Activated naive CD4-positive, alpha-beta T cell treated with anti-CD3 and anti-CD28 coated beads, Interleukin-2, amount 10 ng/mL, durations not matched to agents 7 days and 5 days (primary cell): ENCODE data around the gene KLHL36.
A peak's percentile ranks its signal among the peaks of the same experiment; 100 is the strongest.

Experiments used
- CTCF ChIA-PET: fragments of 350-600 bp; sonication (Branson Sonifier 250); formaldehyde crosslinking; loops from one replicate; lab custom pipeline; 2021; ENCODE audit warnings: antibody characterized with exemption; lab: Charles Lee
- DNase-seq: peaks from one replicate; pipeline ENCODE4 v3.0.0-alpha.2; 2020
- H3K27ac Mint-ChIP-seq: one replicate; pipeline ENCODE4 v1.8.0; 2021; ENCODE audit warnings: mild to moderate bottlenecking, moderate library complexity, mixed read lengths
- H3K27me3 Mint-ChIP-seq: one replicate; pipeline ENCODE4 v1.8.0; 2021; ENCODE audit warnings: mild to moderate bottlenecking, mixed read lengths
- H3K36me3 Mint-ChIP-seq: one replicate; pipeline ENCODE4 v1.8.0; 2021; ENCODE audit warnings: mixed read lengths
- H3K4me1 Mint-ChIP-seq: one replicate; pipeline ENCODE4 v1.8.0; 2021; ENCODE audit warnings: mixed read lengths
- H3K4me3 Mint-ChIP-seq: one replicate; pipeline ENCODE4 v1.8.0; 2021; ENCODE audit warnings: mild to moderate bottlenecking, moderate library complexity, mixed read lengths
- H3K9me3 Mint-ChIP-seq: one replicate; pipeline ENCODE4 v1.8.0; 2021; ENCODE audit warnings: mixed read lengths

Gene KLHL36

GRCh38 chr16:84657229-84657837, 9.0 kb downstream of the KLHL36 start:
- Mint-ChIP-seq H3K4me3 (no peak overlapping the region), H3K4me1 (peaks cover 76% of the 10 kb centered on the region), H3K36me3 (peaks cover 83% of the 10 kb centered on the region), H3K27ac (no peak overlapping the region), H3K27me3 (no peaks in the 10 kb centered on the region), H3K9me3 (no peaks in the 10 kb centered on the region)
- CTCF ChIA-PET, result no interaction called here
- DNase-seq, result no peak

DNA sequence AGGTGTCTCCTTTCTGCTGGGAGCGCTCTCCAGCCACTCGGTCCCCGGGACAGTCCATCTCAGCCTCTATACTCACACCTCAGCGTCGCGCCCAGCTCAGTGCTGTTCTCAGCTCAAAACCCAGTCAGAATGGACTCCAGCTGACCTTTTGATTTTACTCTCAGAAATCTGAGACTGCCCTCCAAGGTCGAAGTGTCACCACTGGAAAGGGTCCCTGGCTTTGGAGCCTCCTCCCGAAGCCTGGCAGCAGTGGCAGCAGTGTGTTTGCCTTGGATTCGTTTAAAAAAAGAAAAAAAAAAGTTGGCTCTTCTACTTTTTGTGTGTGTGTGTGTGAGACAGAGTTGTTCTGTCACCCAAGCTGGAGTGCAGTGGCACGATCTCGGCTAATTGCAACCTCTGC, 10.4 kb downstream of the KLHL36 start:
- Mint-ChIP-seq H3K27ac (no peak overlapping the region), H3K9me3 (no peaks in the 10 kb centered on the region), H3K36me3 (peaks cover 85% of the 10 kb centered on the region), H3K27me3 (no peaks in the 10 kb centered on the region), H3K4me3 (no peak overlapping the region), H3K4me1 (peaks cover 64% of the 10 kb centered on the region)
- CTCF ChIA-PET, result interaction anchor here (1.3 to 1.5 kb wide), 2 partner anchors 14 to 36 kb away, joined by 3 to 5 read pairs; no protein-coding TSS in a partner anchor
- no peak for DNase-seq

DNA sequence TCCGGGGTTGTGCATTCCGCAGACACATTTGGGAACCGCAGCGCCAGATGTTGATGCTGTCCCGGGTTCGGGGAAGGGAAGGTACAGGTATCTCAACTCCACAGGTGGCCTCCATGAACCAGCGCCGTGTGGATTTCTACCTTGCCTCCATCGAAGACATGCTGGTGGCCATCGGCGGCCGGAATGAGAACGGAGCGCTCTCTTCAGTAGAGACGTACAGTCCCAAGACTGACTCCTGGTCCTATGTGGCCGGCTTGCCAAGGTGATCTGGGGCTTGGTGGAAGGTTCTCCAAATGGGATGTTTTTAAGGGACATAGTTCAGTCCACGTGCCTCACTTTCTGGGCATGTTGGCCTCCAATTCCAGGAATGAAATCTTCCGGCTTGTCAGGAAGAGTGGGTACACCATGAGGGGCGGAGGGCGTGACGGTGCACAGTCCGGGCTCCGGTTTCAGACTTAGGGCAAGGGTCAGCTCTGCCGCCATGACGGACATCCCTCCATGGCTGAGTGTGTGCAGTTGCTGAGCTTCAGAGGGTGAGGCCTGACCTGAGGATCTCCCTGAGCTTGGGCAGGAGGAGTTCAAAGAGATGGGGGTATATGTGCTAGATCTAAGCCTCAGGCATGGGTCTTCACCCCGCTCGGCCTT, 11.5 kb downstream of the KLHL36 start:
- CTCF ChIA-PET, result interaction anchor here (3.9 kb wide), 1 partner anchor 13 kb away, joined by 27 read pairs; no protein-coding TSS in a partner anchor
- Mint-ChIP-seq H3K4me1 (peaks cover 56% of the 10 kb centered on the region), H3K36me3 (peaks cover 87% of the 10 kb centered on the region)

DNA sequence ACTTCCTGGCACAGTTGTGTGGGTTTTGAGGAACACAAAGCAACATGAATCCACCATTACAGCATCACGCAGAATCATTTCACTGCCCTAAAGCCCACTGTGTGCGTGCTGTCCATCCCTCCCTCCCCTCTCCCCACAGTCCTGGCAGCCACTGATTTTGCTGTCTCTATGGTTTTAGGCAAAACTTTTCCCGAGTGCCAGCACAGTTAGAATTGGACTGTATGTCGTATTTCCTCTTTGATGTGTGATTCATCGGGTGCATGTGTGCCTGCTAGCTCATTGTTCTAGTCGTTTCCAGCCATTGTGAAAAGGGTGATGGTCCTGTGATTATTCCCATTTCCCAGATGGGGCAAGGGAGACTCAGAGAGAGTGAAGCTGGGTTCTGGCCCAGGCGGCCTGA, 12.7 kb downstream of the KLHL36 start:
- CTCF ChIA-PET, result interaction anchor here (3.9 kb wide), 1 partner anchor 12 kb away, joined by 27 read pairs; no protein-coding TSS in a partner anchor
- Mint-ChIP-seq H3K4me1 (peaks cover 46% of the 10 kb centered on the region), H3K27ac (no peak overlapping the region), H3K27me3 (no peaks in the 10 kb centered on the region), H3K36me3 (peaks cover 81% of the 10 kb centered on the region), H3K9me3 (no peaks in the 10 kb centered on the region), H3K4me3 (no peak overlapping the region)
- DNase-seq, result no peak

More for the DNA sequence above, 11.5 kb downstream of the KLHL36 start:
- Mint-ChIP-seq H3K9me3 (no peaks in the 10 kb centered on the region), H3K27me3 (no peaks in the 10 kb centered on the region), H3K4me3 (no peak overlapping the region), H3K27ac (peak overlapping the region; percentile 33)
- DNase-seq, result no peak

DNA sequence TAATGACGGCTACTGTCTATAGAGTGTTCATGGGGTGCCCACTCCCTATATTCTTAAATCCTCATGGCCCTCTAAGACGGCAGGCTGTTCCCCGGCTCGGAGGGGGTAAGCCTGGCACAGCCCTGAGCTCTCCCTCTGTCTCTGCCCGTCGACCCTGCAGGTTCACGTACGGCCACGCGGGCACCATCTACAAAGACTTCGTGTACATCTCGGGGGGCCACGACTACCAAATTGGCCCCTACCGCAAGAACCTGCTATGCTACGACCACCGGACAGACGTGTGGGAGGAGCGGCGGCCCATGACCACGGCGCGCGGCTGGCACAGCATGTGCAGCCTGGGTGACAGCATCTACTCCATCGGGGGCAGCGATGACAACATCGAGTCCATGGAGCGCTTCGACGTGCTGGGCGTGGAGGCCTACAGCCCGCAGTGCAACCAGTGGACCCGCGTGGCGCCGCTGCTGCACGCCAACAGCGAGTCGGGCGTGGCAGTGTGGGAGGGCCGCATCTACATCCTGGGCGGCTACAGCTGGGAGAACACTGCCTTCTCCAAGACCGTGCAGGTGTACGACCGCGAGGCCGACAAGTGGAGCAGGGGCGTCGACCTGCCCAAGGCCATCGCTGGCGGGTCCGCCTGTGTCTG, 13.2 kb downstream of the KLHL36 start:
- no peak for DNase-seq
- Mint-ChIP-seq H3K4me3 (no peak overlapping the region), H3K4me1 (peaks cover 40% of the 10 kb centered on the region), H3K27me3 (no peaks in the 10 kb centered on the region), H3K36me3 (peaks cover 82% of the 10 kb centered on the region), H3K27ac (no peak overlapping the region), H3K9me3 (no peaks in the 10 kb centered on the region)
- CTCF ChIA-PET, result interaction anchor here (1.5 to 3.9 kb wide), 2 partner anchors 11 to 39 kb away, joined by 3 to 27 read pairs; no protein-coding TSS in a partner anchor

DNA sequence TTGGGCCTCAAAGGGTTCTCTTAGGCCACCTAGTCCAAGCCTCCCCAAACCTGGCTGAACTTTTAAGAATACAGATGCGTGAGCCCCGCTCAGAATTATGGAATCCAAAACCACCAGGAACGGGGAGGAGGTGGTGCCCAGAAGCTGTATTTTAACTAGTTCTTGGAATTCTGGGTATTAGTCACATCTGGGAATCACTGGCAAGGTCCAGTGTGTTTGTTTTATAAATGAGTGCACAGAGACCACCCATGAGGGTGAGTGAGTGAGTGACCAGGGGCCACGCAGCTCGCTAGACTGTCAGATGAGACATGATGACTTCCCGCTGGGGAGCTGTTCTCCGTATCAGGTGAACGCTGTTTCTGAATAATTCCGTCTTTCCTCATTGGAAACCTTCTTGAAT, 14.2 kb downstream of the KLHL36 start:
- peaks cover 32% of the 10 kb centered on the region for H3K4me1 Mint-ChIP-seq
- no peak overlapping the region for H3K27ac Mint-ChIP-seq
- CTCF ChIA-PET, result interaction anchor here (1.5 to 3.9 kb wide), 2 partner anchors 10 to 40 kb away, joined by 3 to 27 read pairs; no protein-coding TSS in a partner anchor
- DNase-seq, result no peak
- no peak overlapping the region for H3K4me3 Mint-ChIP-seq
- H3K27me3 Mint-ChIP-seq, result no peaks in the 10 kb centered on the region
- H3K9me3 Mint-ChIP-seq, result no peaks in the 10 kb centered on the region
- peaks cover 74% of the 10 kb centered on the region for H3K36me3 Mint-ChIP-seq

GRCh38 chr16:84663433-84664101, 15.3 kb downstream of the KLHL36 start:
- peaks cover 64% of the 10 kb centered on the region for H3K36me3 Mint-ChIP-seq
- CTCF ChIA-PET, result interaction anchor here (1.0 to 3.9 kb wide), 5 partner anchors 9 to 75 kb away, joined by 3 to 27 read pairs (median 4); no protein-coding TSS in a partner anchor
- H3K9me3 Mint-ChIP-seq, result no peaks in the 10 kb centered on the region
- H3K4me3 Mint-ChIP-seq, result no peak overlapping the region
- H3K27me3 Mint-ChIP-seq, result no peaks in the 10 kb centered on the region
- DNase-seq, result no peak
- no peak overlapping the region for H3K27ac Mint-ChIP-seq
- peaks cover 23% of the 10 kb centered on the region for H3K4me1 Mint-ChIP-seq

DNA sequence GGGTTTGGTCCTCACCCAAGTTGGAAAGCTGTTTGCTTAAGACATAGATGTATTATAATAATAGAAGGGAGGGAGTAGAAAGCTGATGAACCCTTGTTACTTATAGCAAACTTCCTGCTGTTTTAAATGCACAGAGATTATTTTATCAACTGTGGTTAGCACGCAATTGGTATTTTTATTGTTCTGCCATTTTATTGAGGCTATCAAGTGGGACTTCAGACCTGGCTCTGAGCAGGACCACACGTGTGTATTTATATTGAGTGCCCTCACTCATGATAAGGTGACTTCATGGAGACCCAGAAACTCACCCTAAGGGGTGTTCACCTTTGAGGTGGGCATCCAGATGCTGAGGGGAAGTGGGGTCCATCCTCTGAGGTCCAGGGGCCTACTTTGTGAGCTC, 17.0 kb downstream of the KLHL36 start:
- H3K27ac Mint-ChIP-seq, result no peak overlapping the region
- no peak for DNase-seq
- CTCF ChIA-PET, result interaction anchor here (1.1 to 1.7 kb wide), 3 partner anchors 9 to 74 kb away, joined by 4 to 6 read pairs (median 4); no protein-coding TSS in a partner anchor
- no peak overlapping the region for H3K4me3 Mint-ChIP-seq
- H3K36me3 Mint-ChIP-seq, result peaks cover 47% of the 10 kb centered on the region
- no peaks in the 10 kb centered on the region for H3K27me3 Mint-ChIP-seq
- H3K9me3 Mint-ChIP-seq, result no peaks in the 10 kb centered on the region
- H3K4me1 Mint-ChIP-seq, result peaks cover 8% of the 10 kb centered on the region

DNA sequence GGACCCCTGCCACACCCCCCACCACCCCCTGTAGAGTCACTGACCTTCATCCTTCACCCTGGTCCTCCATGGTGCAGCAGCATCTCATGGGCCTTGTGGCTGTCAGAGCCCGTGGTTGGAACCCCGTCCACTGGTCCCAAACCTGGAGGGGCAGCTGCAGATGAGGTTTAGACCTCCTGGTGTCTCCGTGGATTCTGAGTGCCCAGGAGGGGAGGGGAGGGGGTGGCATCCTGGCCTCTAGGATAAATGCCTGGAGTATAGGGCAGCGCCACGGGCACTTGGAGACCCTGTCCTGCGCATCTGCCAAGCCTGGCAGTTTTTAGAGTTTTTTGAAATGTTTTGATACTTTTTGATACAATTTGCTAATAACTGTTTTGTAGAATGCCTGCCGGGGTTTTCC, 17.5 kb downstream of the KLHL36 start:
- Mint-ChIP-seq H3K27ac (no peak overlapping the region), H3K27me3 (peaks cover 3% of the 10 kb centered on the region), H3K36me3 (peaks cover 44% of the 10 kb centered on the region), H3K4me1 (peaks cover 4% of the 10 kb centered on the region), H3K9me3 (no peaks in the 10 kb centered on the region), H3K4me3 (no peak overlapping the region)
- DNase-seq, result no peak
- CTCF ChIA-PET, result interaction anchor here (1.1 to 1.7 kb wide), 2 partner anchors 8 to 73 kb away, joined by 4 to 6 read pairs; no protein-coding TSS in a partner anchor

DNA sequence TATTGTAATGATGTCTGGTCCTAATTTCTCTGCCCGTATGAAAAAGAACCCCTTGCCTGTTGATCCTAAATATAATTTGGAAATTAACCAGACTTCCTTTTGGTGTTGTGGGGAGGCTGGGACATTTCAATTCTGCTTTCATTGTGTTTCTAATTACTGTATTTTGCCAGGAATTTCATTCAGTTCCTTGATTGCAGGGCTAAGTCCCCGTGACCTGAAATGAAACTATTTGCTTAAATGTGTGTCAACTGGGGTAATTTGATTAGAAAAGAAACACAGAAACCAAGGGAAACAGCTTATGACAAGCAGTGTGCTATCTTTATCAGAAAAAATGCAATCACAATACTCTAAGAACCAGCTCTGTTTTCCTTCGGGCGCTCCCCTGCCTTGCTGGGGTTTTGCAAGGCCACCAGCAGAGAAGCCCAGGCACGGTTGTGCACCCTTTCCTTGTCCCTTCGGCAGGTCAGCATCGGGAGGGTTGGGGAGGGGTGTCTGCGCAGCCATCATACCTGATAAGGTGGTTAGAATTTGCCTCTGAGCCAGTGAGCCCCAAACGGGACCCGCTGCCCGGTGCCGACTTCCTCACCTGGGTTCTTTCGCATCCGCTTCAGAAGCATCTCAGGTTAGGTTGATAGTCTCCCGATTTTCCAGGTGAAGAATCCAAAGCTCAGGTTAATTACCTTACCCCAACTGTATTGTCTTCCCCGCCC, 19.4 kb downstream of the KLHL36 start:
- peaks cover 26% of the 10 kb centered on the region for H3K36me3 Mint-ChIP-seq
- H3K9me3 Mint-ChIP-seq, result no peaks in the 10 kb centered on the region
- no peak overlapping the region for H3K4me3 Mint-ChIP-seq
- CTCF ChIA-PET, result interaction anchor here (2.5 kb wide), 1 partner anchor 45 kb away, joined by 6 read pairs; no protein-coding TSS in a partner anchor
- H3K27ac Mint-ChIP-seq, result no peak overlapping the region
- DNase-seq, result no peak
- peaks cover 5% of the 10 kb centered on the region for H3K4me1 Mint-ChIP-seq
- H3K27me3 Mint-ChIP-seq, result peaks cover 15% of the 10 kb centered on the region

GRCh38 chr16:84670063-84670462, 21.8 kb downstream of the KLHL36 start:
- no peak overlapping the region for H3K27ac Mint-ChIP-seq
- peaks cover 7% of the 10 kb centered on the region for H3K4me1 Mint-ChIP-seq
- H3K36me3 Mint-ChIP-seq, result peaks cover 7% of the 10 kb centered on the region
- H3K9me3 Mint-ChIP-seq, result no peaks in the 10 kb centered on the region
- CTCF ChIA-PET, result interaction anchor here (1.2 to 6.7 kb wide), 4 partner anchors 8 to 69 kb away, joined by 4 to 70 read pairs (median 18); no protein-coding TSS in a partner anchor
- H3K27me3 Mint-ChIP-seq, result peaks cover 19% of the 10 kb centered on the region
- H3K4me3 Mint-ChIP-seq, result no peak overlapping the region
- DNase-seq, result no peak

DNA sequence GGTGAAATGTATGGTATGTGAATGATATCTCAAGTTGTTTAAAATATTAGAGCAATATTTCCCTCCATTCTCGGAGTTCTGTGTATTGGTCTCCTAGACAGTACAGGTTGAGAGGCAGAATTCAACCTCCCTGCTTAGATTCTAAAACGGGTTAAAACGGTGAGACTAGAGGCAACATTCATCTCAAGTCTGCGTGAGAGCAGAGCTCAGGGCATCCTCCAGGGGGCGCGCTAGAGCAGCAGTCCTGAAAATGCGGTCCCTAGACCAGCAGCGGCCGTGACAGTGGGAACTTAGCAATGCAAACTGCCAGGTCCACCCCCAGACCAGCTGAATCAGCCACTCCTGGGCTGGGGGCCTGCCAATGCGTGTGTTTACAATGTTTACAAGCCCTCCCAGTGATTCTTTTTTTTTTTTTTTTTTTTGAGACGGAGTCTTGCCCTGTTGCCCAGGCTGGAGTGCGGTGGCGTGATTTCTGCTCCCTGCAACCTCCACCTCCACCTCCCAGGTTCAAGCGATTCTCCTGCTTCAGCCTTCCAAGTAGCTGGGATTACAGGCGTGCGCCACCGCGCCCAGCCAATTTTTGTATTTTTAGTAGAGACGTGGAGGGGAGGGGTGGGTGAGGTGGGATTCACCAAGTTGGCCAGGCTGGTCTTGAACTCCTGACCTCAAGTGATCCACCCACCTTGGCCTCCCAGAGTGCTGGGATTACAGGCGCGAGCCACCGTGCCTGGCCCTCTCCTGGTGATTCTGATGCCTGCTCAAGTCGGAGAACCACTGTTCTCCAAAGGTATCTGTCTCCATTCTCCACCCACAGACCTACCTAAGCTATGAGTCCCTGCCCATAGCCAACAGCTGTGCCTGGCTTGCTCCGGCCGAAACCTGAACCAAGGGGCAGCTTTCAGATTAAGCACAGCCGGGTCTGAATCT, 24.2 kb downstream of the KLHL36 start:
- peak; percentile 88 for DNase-seq
- Mint-ChIP-seq H3K36me3 (peaks cover 1% of the 10 kb centered on the region), H3K4me1 (peaks cover 7% of the 10 kb centered on the region), H3K9me3 (no peaks in the 10 kb centered on the region), H3K27ac (no peak overlapping the region), H3K4me3 (no peak overlapping the region), H3K27me3 (peaks cover 30% of the 10 kb centered on the region)
- CTCF ChIA-PET, result interaction anchor here (0.6 to 6.7 kb wide), 28 partner anchors 9 to 280 kb away, joined by 3 to 70 read pairs (median 5); no protein-coding TSS in a partner anchor
